Omental fat pad (tissue), 4 donors: ENCODE results near the gene CTSS. TPM values are rescaled to one million over a fixed set of nuclear protein-coding genes. Genes with fewer than 3 reads are reported as not detected.
"Not testable (repeated sequence)": the region's sequence is repeated elsewhere in the genome, so short reads cannot be mapped to it uniquely, and the experiment has no call there.

Experiments
- ATAC-seq: fragments of 150-250 bp; one replicate; pipeline ENCODE4 v1.9.1; 2016; ENCODE audit warnings: mild to moderate bottlenecking, moderate library complexity; ENCODE audit not compliant: low FRiP score
- DNase-seq: peaks from one replicate; pipeline ENCODE4 v3.0.0-alpha.2; 2019; ENCODE audit warnings: low spot score
- CTCF ChIP-seq, 3 donors: fragments of 450-650 bp; IDR thresholded peaks; one replicate each; pipeline ENCODE4 v1.5.1; 2016 to 2017; ENCODE audit warnings: antibody characterized with exemption in 3 of 3, mild to moderate bottlenecking in 3 of 3, moderate library complexity in 2 of 3
- total RNA-seq, 4 donors: library from RNA; depleted of rRNA; stranded (reverse); fragments of >200 nt; gene quantifications; one replicate each; pipeline ENCODE4 v1.1.0, GENCODE V29; 2016

Gene CTSS
- total RNA-seq, 4 donors from 2014 or later: 95.7 to 310 (median 139) TPM

- ATAC-seq (no peak), DNase-seq (no peak)
- TF ChIP-seq CTCF (IDR thresholded peaks at IDR 0.05): no peak
Measured at GRCh38 chr1:150730130-150730721, 35.4 kb downstream of the CTSS start.

- no peak for DNase-seq
Measured at GRCh38 chr1:150724336-150724735, 41.2 kb downstream of the CTSS start.

GRCh38 chr1:150720703-150721102 lies 44.9 kb downstream of the CTSS start, which contains the start of gene HORMAD1:
HORMAD1 (minus strand) TSS chr1:150720895; CDS start chr1:150719505, 1,390 bp downstream.
- DNase-seq: no peak
- TF ChIP-seq CTCF (IDR thresholded peaks at IDR 0.05): no peak

More at GRCh38 chr1:150724336-150724735, 41.2 kb downstream of the CTSS start:
- ATAC-seq: no peak
- no peak for TF ChIP-seq CTCF (IDR thresholded peaks at IDR 0.05)

GRCh38 chr1:150720098-150720497 lies 45.5 kb downstream of the CTSS start:
- TF ChIP-seq CTCF (IDR thresholded peaks at IDR 0.05): no peak
- ATAC-seq: no peak
- no peak for DNase-seq

More at GRCh38 chr1:150720703-150721102, 44.9 kb downstream of the CTSS start, which contains the start of gene HORMAD1:
- no peak for ATAC-seq

GRCh38 chr1:150718225-150718891 lies 47.2 kb downstream of the CTSS start:
- ATAC-seq (no peak), DNase-seq (no peak)
- TF ChIP-seq CTCF (IDR thresholded peaks at IDR 0.05): no peak

GRCh38 chr1:150709031-150709430 lies 56.5 kb downstream of the CTSS start:
- not testable (repeated sequence) for ATAC-seq, DNase-seq

- DNase-seq (no peak), ATAC-seq (no peak)
- no peak for TF ChIP-seq CTCF (IDR thresholded peaks at IDR 0.05)
Measured at GRCh38 chr1:150708595-150708994, 57.0 kb downstream of the CTSS start.
